ENCODE data around the gene OSER1.

DNA sequence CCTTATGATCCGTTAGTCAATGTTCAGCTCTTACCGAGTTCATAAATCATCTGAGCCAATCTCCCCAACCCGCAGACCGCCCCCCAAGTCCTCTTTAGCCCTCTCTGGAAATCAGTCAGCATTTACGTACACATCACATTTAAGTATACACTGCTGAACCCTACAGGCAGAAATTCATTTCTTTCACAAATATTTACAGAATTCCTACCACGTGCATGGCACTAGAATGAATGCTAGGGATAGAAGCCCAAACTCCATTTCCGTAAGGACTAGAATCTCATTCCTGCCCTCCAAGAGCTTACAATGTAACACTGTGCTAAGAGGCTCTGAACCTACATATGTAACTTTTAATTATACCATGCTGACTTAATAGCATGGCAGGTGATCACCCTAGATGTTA, 1.8 kb downstream of the OSER1 start:
- TF ChIP-seq CTCF (conservative IDR thresholded peaks at IDR 0.05; ENCODE audit: low read depth, low read length) (no peak), EZH2 (IDR thresholded peaks at IDR 0.05; ENCODE audit: low read length, unreplicated experiment) (no peak)
